Left ventricle myocardium superior (tissue), 1 donor: ENCODE measurements around the gene NPAS3. TPM values are rescaled to one million over a fixed set of nuclear protein-coding genes. Genes with fewer than 3 reads are reported as not detected.
A peak's percentile ranks its signal among the peaks of the same experiment; 100 is the strongest.

Experiments
- ATAC-seq: fragments of 200-7000 bp; cut with Tn5 transposase; one replicate; pipeline ENCODE4 v1.9.1; 2020; ENCODE audit warnings: mild to moderate bottlenecking, moderate library complexity
- DNase-seq: peaks from one replicate; pipeline ENCODE4 v3.0.0-alpha.2; 2020
- intact Hi-C: fragments of 100-400 bp; cut with micrococcal nuclease; formaldehyde crosslinking; loops from one replicate; pipeline ENCODE4 v1.11.0; 2022
- total RNA-seq: library from RNA; stranded (reverse); fragmentation: NEBNext Ultra II Directional; extraction: Animal tissue kit (Norgen Biotek cat#: 25700); gene quantifications from one replicate; pipeline ENCODE4 v1.2.1, GENCODE V29; 2021
- donor health status: DM: no; HTN: yes; CAD: no; lungs with severe emphysema.

The NPAS3 gene
- total RNA-seq, 1 donor from 2014 or later = 1.1 TPM

DNA sequence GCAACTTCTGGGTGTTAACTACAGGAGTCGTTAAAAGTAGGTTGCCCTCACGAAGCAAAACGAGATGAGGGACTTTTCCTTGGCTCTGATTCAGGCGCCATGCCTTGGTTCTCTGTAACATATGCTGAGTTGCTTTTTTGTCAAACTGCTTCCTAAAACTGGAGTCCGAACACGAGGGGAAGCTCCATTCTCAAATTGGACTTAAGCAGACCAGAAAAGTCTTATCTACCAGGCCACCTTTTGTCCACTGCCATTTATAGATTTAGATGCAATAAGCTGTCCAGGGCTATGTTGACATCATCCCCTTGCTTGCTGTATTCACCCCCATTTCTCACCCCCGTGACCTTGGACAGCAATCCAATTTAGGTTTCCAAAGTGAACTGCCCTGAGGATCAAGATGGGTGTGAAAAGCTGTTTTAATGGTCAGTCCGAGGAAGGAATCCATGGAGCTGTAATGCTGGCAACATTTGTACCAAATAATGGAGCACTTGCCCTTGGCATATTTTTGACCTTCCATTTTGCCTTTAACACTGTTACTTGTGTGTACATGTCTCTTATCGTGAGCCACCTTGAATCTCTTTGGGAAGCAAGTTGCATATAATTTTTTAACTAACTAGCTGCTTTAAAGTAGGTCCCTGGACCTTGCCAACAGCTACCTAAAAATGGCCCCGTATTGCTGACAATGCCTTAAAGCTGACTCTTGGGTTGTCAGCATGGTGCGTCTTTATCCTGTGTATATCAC lies 714.1 kb downstream of the NPAS3 start:
- DNase-seq (no peak), ATAC-seq (no peak)
- intact Hi-C loops = no loop called here

DNA sequence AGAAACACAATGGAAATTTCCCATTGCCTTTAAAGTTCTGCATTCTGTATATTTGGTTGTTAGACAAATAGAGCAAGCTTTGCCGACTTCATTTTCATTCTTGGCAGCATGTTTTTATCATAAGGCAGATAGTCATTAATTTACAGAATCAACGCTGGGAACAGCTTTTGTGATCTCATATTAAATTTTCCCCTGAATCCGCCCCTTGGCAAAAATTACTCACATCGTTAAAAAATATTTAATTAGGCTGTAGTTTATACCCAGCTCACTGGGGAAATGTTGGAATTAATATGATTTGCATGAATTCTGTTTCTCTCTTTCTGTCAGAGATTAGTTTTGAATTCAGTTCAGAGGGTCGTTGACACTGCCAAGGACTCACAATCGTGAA lies 714.6 kb downstream of the NPAS3 start:
- intact Hi-C loops = no loop called here
- DNase-seq = no peak

DNA sequence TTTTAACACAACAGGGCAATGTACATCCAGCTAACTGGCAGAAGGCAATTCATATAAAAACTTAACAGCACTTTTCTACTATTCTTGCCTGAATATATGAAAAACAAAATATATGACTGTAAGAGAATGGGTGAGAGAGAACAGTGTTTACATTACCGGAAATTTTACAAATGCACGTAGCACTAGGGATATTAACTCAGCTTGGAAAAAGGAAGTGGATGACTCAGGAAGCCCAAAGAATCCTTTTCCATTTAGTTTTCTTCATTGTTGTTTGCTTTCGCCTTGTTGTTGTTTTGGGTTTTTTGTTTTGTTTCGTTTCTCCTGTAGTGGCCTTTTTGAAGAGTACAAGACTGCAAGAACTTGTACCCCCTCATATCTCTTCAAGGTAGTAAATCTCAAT lies 716.7 kb downstream of the NPAS3 start:
- intact Hi-C loops = no loop called here
- no peak for ATAC-seq
- DNase-seq = no peak

More for the DNA sequence above, 714.6 kb downstream of the NPAS3 start:
- no peak for ATAC-seq

DNA sequence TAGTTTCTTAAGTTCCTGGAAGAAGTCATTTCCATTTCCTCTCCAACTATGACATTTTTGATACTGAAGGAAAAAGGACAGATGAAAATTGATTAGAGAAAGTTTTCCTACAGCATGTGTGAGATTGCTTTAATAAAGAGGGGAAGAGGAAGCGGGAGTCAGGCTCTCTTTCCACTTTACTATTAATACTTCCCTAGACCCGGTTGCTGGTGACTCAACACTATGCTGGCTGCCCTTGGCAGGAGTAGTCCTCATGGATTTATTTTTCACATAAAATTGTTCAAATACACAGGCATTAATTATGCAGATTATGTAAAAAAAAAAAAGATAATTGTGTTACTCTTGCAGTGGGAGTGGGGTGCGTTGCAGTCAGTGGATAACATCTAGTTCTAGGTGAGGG lies 718.8 kb downstream of the NPAS3 start:
- no peak for ATAC-seq
- intact Hi-C loops = no loop called here
- no peak for DNase-seq

DNA sequence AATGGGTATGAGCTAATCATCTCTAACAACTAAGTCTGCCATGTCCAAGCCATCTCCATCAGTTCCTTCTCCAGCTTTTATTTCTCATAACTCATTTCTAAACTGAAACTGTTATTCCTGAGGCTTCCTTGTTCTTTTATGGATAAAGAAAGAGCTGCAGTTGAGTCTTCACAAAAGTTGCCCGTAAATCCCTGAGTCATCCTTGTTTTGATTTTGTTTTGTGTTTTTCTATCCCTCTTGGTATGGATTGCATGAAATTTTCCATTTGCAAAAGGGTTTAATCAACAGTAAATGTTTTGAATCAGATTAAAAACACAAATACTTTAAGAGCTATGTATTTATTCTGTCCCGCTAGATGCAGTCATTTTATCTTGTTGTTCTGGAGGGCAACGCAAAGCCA lies 721.6 kb downstream of the NPAS3 start:
- ATAC-seq (no peak), DNase-seq (no peak)
- intact Hi-C loops = no loop called here

DNA sequence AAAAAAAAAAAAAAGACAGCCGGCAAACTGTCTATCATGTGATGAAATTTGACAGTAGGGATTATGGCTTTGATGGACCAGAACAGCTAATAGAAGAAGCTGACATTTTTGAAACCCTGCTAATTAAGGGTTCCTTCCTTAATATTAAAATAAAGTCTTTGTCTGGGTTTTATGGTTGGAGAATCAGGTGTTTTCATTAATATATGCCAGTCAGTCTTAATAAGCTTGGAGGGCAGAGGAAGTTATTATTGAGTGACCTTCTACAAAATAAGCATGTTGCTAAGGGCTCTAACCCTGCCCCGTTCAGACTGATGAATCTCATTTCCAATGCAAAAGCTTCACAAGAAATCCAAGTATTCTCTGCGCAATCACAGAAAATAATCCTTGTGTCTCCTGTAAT lies 722.4 kb downstream of the NPAS3 start:
- ATAC-seq (no peak), DNase-seq (no peak)
- intact Hi-C loops = no loop called here

DNA sequence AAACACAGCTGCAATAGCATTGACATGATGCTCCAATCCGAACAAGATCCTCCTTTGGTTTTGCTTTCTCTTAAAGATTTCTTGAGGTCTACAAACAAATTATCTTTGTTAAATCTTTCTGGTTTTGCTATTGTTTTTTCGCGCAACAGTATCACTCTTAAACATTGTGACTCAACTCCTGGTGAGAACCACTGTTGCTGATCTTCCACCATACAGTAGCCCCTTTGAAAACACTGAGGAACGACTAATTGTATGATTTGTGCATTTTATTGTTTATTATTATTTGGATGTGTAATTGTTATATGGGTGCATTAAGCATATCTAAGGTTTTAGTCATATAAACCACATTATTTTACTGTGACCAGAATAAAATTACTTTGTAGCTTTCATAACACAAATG lies 729.4 kb downstream of the NPAS3 start:
- intact Hi-C loops = no loop called here
- ATAC-seq = no peak

DNA sequence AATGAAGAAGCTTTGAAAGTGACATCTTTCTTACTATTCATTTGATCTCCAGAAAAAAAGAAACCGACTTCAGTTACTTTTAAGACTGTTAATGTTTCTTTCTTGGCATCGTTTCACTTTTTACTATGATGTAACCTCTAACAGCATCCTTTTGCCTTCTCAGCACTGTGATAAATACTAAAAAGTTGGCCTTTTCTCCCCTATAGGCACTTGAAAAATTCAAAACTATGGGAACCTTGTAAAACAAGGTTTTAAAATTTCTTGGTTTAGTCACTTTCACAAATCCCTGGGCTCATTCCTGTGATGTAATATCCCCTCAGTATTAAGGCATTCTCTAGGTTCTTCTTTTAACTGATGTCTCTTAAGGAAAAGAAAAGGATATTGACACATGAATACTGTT lies 730.4 kb downstream of the NPAS3 start:
- no peak for ATAC-seq
- no peak for DNase-seq
- intact Hi-C loops = no loop called here

More for the DNA sequence above, 729.4 kb downstream of the NPAS3 start:
- no peak for DNase-seq

DNA sequence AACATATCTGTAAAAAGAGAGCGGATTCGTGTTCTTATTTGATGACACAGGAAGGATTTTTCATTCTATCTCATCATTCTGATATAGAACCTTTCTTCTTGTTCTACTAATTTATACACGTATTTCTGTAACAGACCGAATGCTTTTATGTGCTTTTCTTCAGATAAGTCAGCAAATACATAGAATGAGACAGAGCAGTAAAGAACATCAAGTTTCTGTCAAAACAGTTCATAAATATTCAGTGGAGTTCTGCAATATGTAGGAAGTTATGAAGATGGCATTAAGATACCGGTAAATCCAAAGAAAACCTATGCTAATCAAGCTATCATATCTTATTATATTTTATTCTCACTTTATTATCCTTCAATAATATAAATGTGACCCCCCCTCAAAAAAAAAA lies 731.6 kb downstream of the NPAS3 start:
- intact Hi-C loops = loop anchor here (10.0 kb wide), 1 partner anchor 125 kb away; no protein-coding TSS in a partner anchor
- ATAC-seq = no peak
- DNase-seq = no peak

DNA sequence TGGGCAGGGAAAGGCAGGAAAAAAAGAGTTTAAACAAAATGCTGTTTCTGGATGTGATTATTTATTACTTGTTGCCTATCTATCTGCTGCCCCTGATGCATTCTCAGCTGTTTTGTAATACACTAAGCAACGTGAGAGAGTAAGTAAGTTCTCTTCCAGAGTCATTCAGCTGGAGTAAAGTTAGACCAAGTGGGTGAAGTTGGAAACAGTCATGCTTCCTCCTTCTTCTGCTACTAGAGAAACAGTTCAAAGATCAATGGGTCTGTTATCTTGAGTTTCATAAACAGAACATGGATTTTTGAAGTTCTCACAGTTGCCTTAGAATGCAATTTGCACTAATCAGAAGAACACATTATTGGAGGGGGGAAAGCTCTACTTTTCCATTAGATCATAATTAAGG lies 732.9 kb downstream of the NPAS3 start:
- intact Hi-C loops = loop anchor here (10.0 kb wide), 1 partner anchor 123 kb away; no protein-coding TSS in a partner anchor
- ATAC-seq = no peak
- DNase-seq = no peak

DNA sequence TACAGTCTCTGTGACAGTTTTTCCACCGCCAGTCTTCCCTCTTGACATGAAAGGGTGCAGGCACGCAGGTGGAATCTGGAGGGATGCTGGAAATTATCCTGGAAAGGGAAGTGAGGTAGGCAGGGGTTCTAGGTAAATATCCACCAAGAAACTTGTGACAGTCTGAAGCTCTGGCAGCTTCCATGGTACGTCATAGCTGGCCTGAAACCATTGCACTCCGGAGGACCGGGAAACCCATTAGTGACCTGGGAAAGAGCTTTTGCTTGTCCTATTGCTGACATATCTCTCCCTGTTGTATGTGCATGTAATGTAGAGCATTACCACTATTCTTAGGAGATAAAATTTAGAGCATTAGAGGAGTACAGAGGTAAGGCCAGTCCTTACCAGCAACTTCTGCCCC lies 736.2 kb downstream of the NPAS3 start:
- intact Hi-C loops = loop anchor here (10.0 kb wide), 1 partner anchor 120 kb away; no protein-coding TSS in a partner anchor
- no peak for ATAC-seq
- no peak for DNase-seq

DNA sequence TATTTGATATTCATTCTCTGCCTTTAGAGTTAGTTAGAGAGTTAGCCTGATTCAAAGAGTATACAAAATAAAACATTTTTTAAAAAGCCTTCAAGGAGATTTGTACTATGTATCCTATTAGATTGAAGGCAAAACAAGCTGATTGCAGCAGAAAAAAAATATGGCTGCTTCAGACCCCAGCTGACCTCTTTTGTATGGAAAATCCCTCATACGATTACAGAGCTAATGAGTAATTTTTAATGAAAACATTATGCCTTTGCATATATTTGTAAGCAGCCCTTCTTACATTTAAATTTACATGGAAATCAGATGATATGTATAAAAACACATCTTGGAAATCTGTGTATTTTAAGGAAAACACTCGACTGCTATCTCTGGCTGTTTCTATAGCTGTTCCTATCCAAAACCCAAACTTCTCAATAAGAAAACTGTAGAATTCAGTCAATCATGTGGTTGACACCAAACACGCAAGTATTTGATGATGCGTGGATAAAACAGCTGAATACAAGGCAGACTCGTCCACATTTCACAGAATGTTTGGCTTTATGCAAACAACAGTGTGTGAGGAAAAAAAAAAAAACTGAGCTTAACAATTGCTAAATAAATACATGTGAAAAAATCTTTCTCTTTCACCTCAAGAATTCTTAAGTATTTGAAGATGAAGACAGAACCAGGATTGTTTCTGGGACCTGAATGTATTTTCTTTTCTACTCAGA lies 736.9 kb downstream of the NPAS3 start:
- DNase-seq (no peak), ATAC-seq (no peak)
- intact Hi-C loops = loop anchor here (10.0 kb wide), 1 partner anchor 119 kb away; no protein-coding TSS in a partner anchor

DNA sequence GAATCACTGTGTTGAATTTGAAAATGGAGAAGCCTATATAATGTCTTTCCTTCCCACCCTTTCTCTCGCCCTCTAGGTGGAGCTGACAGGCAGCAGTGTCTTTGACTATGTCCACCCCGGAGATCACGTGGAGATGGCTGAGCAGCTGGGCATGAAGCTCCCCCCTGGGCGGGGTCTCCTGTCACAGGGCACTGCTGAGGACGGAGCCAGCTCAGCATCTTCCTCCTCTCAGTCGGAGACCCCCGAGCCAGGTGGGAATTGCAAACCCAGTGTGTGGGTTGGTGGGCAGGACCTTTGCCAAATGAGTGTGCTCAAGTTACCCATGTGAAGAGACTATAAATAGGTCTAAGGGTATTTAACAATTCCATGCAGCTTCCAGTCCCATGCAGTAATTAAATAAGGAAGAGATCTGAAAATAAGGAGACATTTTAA lies 737.5 kb downstream of the NPAS3 start:
- ATAC-seq = peak; percentile 74
- intact Hi-C loops = loop anchor here (10.0 kb wide), 1 partner anchor 119 kb away; no protein-coding TSS in a partner anchor
- DNase-seq = peak; percentile 37

DNA sequence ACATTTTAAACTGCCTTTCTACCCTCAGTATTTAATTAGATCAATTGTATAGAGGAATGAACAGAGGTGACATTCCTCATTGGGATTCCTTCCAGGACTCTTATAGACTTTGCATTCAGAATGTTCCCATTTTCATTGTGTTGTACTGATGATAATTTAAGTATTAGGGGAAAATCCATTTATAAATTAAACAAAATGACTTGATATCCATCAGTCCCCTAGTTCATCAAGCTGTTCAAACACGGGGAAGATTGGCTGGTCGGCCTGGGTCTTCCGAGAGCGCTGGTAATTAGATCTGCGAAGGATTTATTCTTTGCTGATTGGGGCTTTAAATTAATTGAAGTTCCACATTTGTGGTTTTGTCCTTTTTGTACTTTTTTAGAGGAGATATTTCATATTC lies 738.2 kb downstream of the NPAS3 start:
- intact Hi-C loops = loop anchor here (10.0 kb wide), 1 partner anchor 118 kb away; no protein-coding TSS in a partner anchor
- no peak for ATAC-seq
- no peak for DNase-seq

DNA sequence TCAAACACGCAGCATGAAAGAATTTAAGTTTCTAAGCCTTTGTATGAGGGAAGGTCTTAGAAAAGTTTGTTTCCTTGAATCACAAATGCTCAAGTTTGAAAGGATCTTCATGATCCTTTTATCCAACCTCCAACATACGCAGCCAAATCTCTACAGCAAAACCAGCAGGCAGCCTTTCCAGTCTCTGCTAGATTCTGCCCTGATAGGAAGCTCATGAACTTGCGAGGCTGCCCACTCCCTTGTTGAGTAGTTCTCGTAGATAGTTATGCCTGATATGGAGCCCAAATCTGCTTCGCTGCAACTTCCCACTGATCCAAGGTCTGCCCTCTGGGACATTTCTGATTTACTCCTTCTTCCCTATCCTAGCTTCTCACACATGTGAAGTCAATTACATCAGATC lies 739.3 kb downstream of the NPAS3 start:
- DNase-seq (no peak), ATAC-seq (no peak)
- intact Hi-C loops = loop anchor here (10.0 kb wide), 1 partner anchor 117 kb away; no protein-coding TSS in a partner anchor

DNA sequence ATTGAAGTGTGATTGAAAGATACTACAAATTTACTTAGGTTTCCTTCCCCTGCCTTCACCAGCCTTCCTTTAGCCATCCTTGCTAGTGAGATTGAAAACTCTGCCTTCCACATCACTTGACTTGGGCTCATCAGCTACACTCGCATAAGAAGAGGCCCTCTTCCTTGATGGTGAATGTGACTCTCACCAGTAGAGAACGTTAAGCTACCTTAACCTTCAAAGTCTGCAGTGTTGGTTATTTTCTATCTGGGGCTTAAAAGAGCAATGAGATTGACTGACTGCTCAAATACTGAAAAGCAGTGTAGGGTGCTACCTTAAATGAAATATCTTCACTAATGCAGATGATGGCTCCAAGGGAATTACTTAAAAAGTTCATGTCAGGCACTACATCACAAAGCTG lies 740.3 kb downstream of the NPAS3 start:
- DNase-seq = no peak
- no peak for ATAC-seq
- intact Hi-C loops = loop anchor here (10.0 kb wide), 1 partner anchor 116 kb away; no protein-coding TSS in a partner anchor

DNA sequence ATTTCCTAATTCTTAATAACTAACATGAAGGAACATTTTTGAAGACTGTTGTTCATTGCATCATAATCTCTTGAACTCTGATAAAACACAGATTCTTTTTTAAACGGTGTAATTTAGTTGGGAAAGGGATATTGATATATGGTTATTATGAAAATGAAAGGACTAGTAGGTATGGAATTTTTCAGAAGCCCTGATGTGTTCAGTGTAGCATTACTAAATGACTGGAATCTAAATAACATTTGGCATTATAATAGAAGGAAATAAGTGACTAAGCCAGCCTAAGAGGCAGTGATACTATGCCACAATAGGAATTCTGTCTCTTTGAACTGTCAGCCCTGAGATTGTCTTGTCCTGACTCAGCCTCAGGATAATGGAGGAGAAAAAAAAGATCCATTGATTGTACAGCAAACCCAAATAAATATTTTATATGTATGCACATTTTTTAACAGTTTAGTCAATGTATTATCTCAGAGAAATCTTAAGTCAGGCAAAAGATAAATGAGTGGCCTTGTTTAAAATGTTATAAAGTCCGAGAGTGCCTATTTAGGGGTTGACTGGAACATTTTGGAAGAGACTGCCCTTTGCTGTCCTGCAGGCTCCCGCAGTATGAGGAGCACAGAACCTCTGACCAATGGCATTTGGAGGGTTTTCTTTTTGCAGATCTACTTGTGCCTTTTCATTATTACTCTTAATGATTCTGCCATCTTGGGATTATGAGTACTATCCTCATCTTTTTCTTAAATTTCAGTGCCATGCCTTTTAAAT lies 741.0 kb downstream of the NPAS3 start:
- intact Hi-C loops = loop anchor here (10.0 kb wide), 1 partner anchor 115 kb away; no protein-coding TSS in a partner anchor
- no peak for DNase-seq
- ATAC-seq = no peak

DNA sequence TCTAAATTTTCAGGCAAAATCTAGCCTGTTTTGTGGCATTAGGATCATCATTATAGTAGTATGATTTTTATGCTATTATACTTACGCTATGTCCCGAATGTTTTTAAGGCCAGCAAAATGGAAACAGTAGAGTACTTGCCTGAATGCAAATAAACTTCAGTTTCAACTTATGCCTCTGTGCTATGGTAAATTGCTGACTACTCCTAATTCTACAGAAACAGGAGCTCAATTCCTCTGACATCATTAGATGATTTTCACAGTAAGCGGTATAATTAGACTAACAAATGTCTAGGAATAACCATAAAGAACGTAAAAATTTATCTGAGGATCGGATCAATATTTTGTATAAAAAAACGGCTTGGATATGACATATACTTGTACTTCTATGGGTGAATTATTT lies 742.2 kb downstream of the NPAS3 start:
- ATAC-seq (no peak), DNase-seq (no peak)
- intact Hi-C loops = no loop called here

DNA sequence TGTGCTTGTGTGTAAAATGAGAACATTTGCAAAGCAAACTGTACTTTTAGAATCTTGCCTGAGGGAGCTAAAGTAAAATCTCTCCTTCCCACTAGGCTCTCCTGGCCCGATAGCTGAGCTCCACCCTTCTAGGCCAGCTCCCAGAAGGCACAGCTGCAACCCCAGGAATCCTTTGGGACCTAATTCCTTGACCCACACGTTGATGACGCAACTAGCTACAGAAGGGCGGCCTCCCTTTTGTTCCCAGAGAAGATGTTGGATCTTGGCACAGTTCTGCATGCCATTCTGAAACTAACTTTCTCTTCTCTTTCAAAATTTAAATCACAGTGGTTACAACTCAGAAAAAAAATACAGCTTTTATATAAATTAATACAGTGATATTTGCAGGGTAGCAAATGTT lies 744.1 kb downstream of the NPAS3 start:
- intact Hi-C loops = no loop called here
- ATAC-seq = peak; percentile 97
- DNase-seq = peak; percentile 69

DNA sequence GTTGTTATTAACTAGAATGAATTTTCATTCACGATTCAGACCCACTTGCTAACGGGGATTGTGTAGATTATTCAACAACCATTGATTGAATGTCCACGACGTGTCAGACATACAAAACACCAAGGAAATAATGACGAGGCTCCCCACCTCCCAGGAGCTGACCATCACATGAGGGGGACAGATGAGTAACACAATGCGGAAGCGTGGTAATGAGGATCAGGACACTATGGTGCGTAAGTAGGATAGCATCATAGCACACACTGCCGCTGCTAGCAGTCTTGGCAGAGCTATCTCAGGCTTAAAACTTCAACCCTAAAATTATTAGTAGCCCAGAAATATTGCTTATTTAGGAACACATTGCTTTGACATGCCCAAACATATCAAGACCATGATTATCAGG lies 746.3 kb downstream of the NPAS3 start:
- no peak for DNase-seq
- intact Hi-C loops = no loop called here
- ATAC-seq = no peak
